Esophagus muscularis mucosa (tissue), 4 donors: Measurements from ENCODE around the gene RNF167. TPM values are rescaled to one million over a fixed set of nuclear protein-coding genes. Genes with fewer than 3 reads are reported as not detected.
A peak's percentile ranks its signal among the peaks of the same experiment; 100 is the strongest.

Experiments used
- DNase-seq: peaks from one replicate; pipeline ENCODE4 v3.0.0-alpha.2; 2017; ENCODE audit errors: extremely low spot score
- H3K27ac ChIP-seq, 4 donors: fragments of 200-600 bp; sonication (generic); replicated peaks in 1 of 4; 1 replicate in 3 of 4; 2 replicates in 1 of 4; pipeline ENCODE4 v1.5.1; 2016 to 2019; ENCODE audit warnings: mild to moderate bottlenecking in 1 of 4
- H3K27me3 ChIP-seq, 4 donors: fragments of 200-600 bp; sonication (generic); one replicate each; pipeline versions ENCODE4 v1.5.1 to v1.6.0; 2016 to 2019
- H3K36me3 ChIP-seq, 4 donors: fragments of 200-600 bp; sonication (generic); one replicate each; pipeline ENCODE4 v1.5.1; 2016 to 2019
- H3K4me1 ChIP-seq, 4 donors: fragments of 200-600 bp; sonication (generic); one replicate each; pipeline ENCODE4 v1.5.1; 2016 to 2019
- H3K4me3 ChIP-seq, 4 donors: fragments of 200-600 bp; sonication (generic); 1 replicate in 2 of 4; 2 replicates in 2 of 4; pipeline ENCODE4 v1.5.1; 2016 to 2019; ENCODE audit warnings: mild to moderate bottlenecking in 4 of 4, moderate library complexity in 1 of 4
- H3K9me3 ChIP-seq, 4 donors: fragments of 200-600 bp; sonication (generic); 1 replicate in 3 of 4; 2 replicates in 1 of 4; pipeline ENCODE4 v1.5.1; 2016 to 2019
- CTCF ChIP-seq, 3 experiments: fragments of 200-600 bp in 2 of 3; fragments of 450-650 bp in 1 of 3; sonication (generic) in 2 of 3; IDR thresholded peaks; one replicate each; pipeline ENCODE4 v1.5.1; 2017 to 2019; ENCODE audit warnings: antibody characterized with exemption in 3 of 3, mild to moderate bottlenecking in 2 of 3, moderate library complexity in 1 of 3
- EP300 ChIP-seq: sonication (generic); formaldehyde crosslinking; IDR thresholded peaks from one replicate; pipeline ENCODE4 v1.6.1; 2017; ENCODE audit warnings: antibody characterized with exemption
- POLR2A ChIP-seq: fragments of 450-650 bp; IDR thresholded peaks from one replicate; pipeline ENCODE4 v1.6.1; 2017; ENCODE audit warnings: antibody characterized with exemption, moderate library complexity, mild to moderate bottlenecking, low read depth
- POLR2AphosphoS5 ChIP-seq, 2 donors: sonication (generic); formaldehyde crosslinking; IDR thresholded peaks; one replicate each; pipeline ENCODE4 v1.6.1; 2017; ENCODE audit warnings: antibody characterized with exemption in 2 of 2
- WGBS: methylation state at CpG from one replicate; pipeline ENCODE4 v1.1.5; 2018; 5-methylcytosine and 5-hydroxymethylcytosine counted together
- intact Hi-C: fragments of 100-400 bp; cut with DNase I; formaldehyde crosslinking; loops from one replicate; pipeline ENCODE4 v1.15.1; 2023
- total RNA-seq, 4 donors: library from RNA; depleted of rRNA; stranded (reverse); fragments of >200 nt; gene quantifications; one replicate each; pipeline versions ENCODE4 v1.1.0 to v1.2.1, GENCODE V29; 2016

The RNF167 gene
- total RNA-seq, 4 donors from 2014 or later: 59.8 to 96.3 (median 69.5) TPM

DNA sequence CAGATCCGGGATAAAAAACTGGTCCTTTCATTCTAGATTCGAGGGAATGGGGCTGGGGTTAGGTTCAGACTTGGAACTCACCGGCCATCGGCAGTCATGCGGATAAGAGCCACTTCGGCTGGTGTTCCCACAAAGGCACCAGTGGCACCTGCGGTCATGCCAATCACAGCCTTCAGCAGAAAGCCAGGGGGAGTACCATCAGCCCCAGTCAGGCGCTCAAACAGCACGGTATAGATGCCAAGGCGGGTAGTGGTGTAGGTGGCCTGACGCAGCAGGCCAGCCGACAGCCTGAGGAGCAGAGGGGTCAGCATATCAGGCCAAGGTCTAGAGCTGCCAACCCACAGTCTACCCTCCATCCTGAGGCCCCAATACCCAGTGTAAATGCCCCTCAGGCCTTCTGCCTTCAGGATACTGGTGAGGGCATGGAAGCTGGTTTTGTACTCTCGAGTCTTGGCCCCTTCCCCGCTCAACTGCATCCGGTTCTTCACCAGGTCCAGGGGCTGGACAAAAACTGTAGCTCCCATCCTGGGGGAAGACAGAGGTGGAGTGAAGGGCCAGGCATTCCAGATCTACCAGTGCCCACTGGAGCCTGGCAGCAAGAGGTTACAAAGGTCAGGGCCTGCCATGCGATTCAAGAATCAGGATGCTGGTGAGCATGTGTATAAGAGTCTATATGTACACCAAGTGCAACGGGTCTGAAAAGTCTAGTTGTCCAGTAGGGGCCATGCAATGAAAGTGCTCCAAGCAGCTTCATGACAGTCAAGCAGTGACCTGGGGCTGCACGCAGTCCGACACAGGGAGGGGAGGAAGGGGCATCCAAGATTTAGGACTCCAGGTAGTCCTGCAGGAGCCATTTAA, 1.2 kb upstream of the RNF167 start:
- no peak for DNase-seq
- peaks cover 37 to 68% (median 60%) of the 10 kb centered on the region in 4 donors for H3K4me1 ChIP-seq
- TF ChIP-seq POLR2A: no peak
- no peak for TF ChIP-seq CTCF (IDR thresholded peaks at IDR 0.05)
- TF ChIP-seq EP300: no peak
- TF ChIP-seq POLR2AphosphoS5 (IDR thresholded peaks at IDR 0.05): no peak
- no peaks in the 10 kb centered on the region for H3K27me3 ChIP-seq
- WGBS: 58% methylated on average over 15 of the region's 19 CpGs
- intact Hi-C loops: loop anchor here (5.0 kb wide), 1 partner anchor 48 kb away; the partner anchor contains the start of gene CAMTA2
- H3K9me3 ChIP-seq: no peaks in the 10 kb centered on the region
- peak overlapping the region; percentile 91 to 97 (median 94) for H3K27ac ChIP-seq
- H3K4me3 ChIP-seq: peak overlapping the region; percentile 77 to 87 (median 78)
- peaks cover 24 to 52% (median 45%) of the 10 kb centered on the region in 4 donors for H3K36me3 ChIP-seq

- Histone ChIP-seq H3K4me1 (peaks cover 33 to 68% (median 60%) of the 10 kb centered on the region in 4 donors), H3K9me3 (no peaks in the 10 kb centered on the region), H3K36me3 (peaks cover 24 to 58% (median 50%) of the 10 kb centered on the region in 4 donors), H3K27ac (peak overlapping the region; percentile 91 to 97 (median 94)), H3K4me3 (peak overlapping the region; percentile 77 to 87 (median 78)), H3K27me3 (no peaks in the 10 kb centered on the region)
- intact Hi-C loops: loop anchor here (5.0 kb wide), 1 partner anchor 48 kb away; the partner anchor contains the start of gene CAMTA2
- DNase-seq: no peak
- TF ChIP-seq POLR2AphosphoS5 (IDR thresholded peaks at IDR 0.05) (no peak), CTCF (IDR thresholded peaks at IDR 0.05) (no peak), EP300 (no peak), POLR2A (no peak)
- 0% methylated on average over 2 of the region's 16 CpGs for WGBS
Measured at GRCh38 chr17:4939546-4939795, 597 bp upstream of the RNF167 start.

DNA sequence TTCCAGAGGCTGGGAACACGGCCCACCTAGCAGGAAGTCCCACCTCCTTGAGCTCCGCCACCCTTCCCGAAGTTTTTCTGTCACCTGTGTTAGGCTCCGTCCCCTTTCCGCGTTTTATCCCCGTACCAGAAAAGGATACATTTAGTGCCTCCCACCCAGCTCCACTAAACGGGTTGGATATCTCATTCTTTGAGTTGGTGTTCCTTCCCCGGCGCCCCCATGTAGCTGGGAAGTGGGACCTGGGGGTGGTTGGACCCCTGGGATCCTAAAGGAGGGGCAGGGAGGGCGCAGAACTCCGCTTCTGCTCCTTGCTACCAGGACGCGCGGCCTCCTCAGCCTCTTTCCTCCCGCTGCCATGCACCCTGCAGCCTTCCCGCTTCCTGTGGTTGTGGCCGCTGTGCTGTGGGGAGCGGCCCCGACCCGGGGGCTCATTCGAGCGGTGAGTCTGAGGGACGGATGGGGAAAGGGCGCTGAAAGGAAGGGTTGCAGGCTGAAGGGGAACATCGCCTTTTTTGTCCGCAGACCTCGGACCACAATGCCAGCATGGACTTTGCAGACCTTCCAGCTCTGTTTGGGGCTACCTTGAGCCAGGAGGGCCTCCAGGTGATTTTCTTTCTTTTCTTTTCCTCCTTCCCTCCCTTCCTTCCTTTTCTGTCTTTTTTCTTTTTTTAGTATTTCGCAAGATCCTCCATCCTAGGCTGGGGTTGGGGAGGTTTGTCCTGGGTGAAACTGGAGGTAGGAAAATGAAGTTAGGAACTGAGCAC, 669 bp downstream of the RNF167 start:
- WGBS: under 1% methylated on average over 29 of the region's 29 CpGs

DNA sequence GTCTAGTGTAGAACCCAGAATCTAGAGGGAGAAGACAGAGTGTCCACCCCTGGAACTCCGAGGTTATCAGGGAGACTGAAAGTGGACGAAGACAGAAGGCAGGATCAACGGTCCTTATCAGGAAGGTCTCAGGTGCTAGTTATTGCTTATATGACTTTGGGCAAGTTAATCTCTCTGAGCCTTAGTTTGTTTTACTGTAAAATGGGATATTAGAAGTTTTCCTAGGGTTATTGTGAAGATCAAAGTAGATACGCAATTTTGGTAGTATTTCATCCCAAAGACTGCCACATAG, 1.2 kb downstream of the RNF167 start:
- Histone ChIP-seq H3K4me3 (peak overlapping the region; percentile 77 to 87 (median 78)), H3K9me3 (no peaks in the 10 kb centered on the region), H3K27ac (peak overlapping the region; percentile 91 to 97 (median 94)), H3K4me1 (peaks cover 49 to 82% (median 75%) of the 10 kb centered on the region in 4 donors), H3K36me3 (peaks cover 30 to 68% (median 64%) of the 10 kb centered on the region in 4 donors), H3K27me3 (no peaks in the 10 kb centered on the region)
- WGBS: 63% methylated on average over 4 of the region's 4 CpGs
- TF ChIP-seq CTCF (IDR thresholded peaks at IDR 0.05) (no peak), POLR2A (no peak), EP300 (no peak), POLR2AphosphoS5 (IDR thresholded peaks at IDR 0.05) (no peak)
- no peak for DNase-seq
- intact Hi-C loops: no loop called here

More for the DNA sequence above, 669 bp downstream of the RNF167 start:
- Histone ChIP-seq H3K4me1 (peaks cover 44 to 76% (median 70%) of the 10 kb centered on the region in 4 donors), H3K4me3 (peak overlapping the region; percentile 77 to 87 (median 78)), H3K9me3 (no peaks in the 10 kb centered on the region), H3K27ac (peak overlapping the region; percentile 91 to 97 (median 94)), H3K27me3 (no peaks in the 10 kb centered on the region), H3K36me3 (peaks cover 30 to 68% (median 62%) of the 10 kb centered on the region in 4 donors)
- TF ChIP-seq POLR2AphosphoS5 (IDR thresholded peaks at IDR 0.05) (no peak), POLR2A (no peak), CTCF (IDR thresholded peaks at IDR 0.05) (no peak), EP300 (no peak)
- no peak for DNase-seq
- intact Hi-C loops: no loop called here
